Panc1 (cell line): ENCODE data around the gene IFNA5. TPM values are rescaled to one million over a fixed set of nuclear protein-coding genes. Genes with fewer than 3 reads are reported as not detected.

Experiments
- ATAC-seq: fragments of 200-7000 bp; cut with Tn5 transposase; 2 replicates; pipeline ENCODE4 v1.9.1; 2020; ENCODE audit warnings: mild to moderate bottlenecking, moderate library complexity
- BruUV-seq: library from RNA; stranded (reverse); fragments of 400-500 nt; replicated peaks from 2 replicates; lab custom pipeline; 2021; lab: Mats Ljungman, UMichigan
- CTCF ChIA-PET: fragments of 300-600 bp; sonication (Branson Sonifier 250); formaldehyde crosslinking; loops from one replicate; lab custom pipeline; 2022; ENCODE audit warnings: antibody characterized with exemption; lab: Charles Lee
- POLR2A ChIA-PET: fragments of 300-600 bp; sonication (Branson Sonifier 250); formaldehyde crosslinking; loops from one replicate; lab custom pipeline; 2022; ENCODE audit warnings: antibody characterized with exemption; lab: Charles Lee
- DNase-seq: peaks from one replicate; pipeline ENCODE4 v3.0.0-alpha.2; 2010; ENCODE audit warnings: low read depth, low spot score
- H3K27ac ChIP-seq: 2 replicates; pipeline ENCODE4 v1.5.1; 2011; ENCODE audit warnings: mild to moderate bottlenecking, low read length, inconsistent platforms
- H3K27me3 ChIP-seq: fragments of 200-500 bp; sonication (Bioruptor generic); 2 replicates; pipeline ENCODE4 v1.6.0; 2014; ENCODE audit warnings: low read length, inconsistent platforms; ENCODE audit not compliant: control insufficient read depth, insufficient read depth
- H3K36me3 ChIP-seq: fragments of 200-500 bp; sonication (Bioruptor generic); 2 replicates; pipeline ENCODE4 v1.5.1; 2014; ENCODE audit warnings: inconsistent platforms, mild to moderate bottlenecking, low read length, moderate library complexity; ENCODE audit not compliant: control insufficient read depth, insufficient read depth
- H3K4me1 ChIP-seq: 2 replicates; pipeline ENCODE4 v1.5.1; 2011; ENCODE audit warnings: inconsistent platforms, mild to moderate bottlenecking, low read length, moderate library complexity; ENCODE audit not compliant: control insufficient read depth, insufficient read depth
- H3K4me3 ChIP-seq, 2 experiments: 2 replicates each; pipeline ENCODE4 v1.5.1; 2011 to 2012; ENCODE audit warnings: low read depth in 2 of 2, low read length in 2 of 2, mild to moderate bottlenecking in 2 of 2, inconsistent platforms in 1 of 2, moderate library complexity in 1 of 2
- H3K9me3 ChIP-seq: fragments of 200-500 bp; sonication (Bioruptor generic); 2 replicates; pipeline ENCODE4 v1.5.1; 2014; ENCODE audit warnings: low read depth, mild to moderate bottlenecking, inconsistent platforms, low read length, moderate library complexity; ENCODE audit not compliant: control insufficient read depth, insufficient read depth
- POLR2AphosphoS5 ChIP-seq: IDR thresholded peaks from 2 replicates; pipeline ENCODE4 v1.6.1; 2012; ENCODE audit warnings: mild to moderate bottlenecking, low read depth, low read length, moderate library complexity
- SIN3A ChIP-seq: IDR thresholded peaks from 2 replicates; pipeline ENCODE4 v1.6.1; 2012; ENCODE audit warnings: low read depth, mild to moderate bottlenecking, low read length, moderate library complexity, borderline replicate concordance; ENCODE audit not compliant: insufficient read depth
- TCF7L2 ChIP-seq: IDR thresholded peaks from 2 replicates; pipeline ENCODE4 v1.6.1; 2011; ENCODE audit warnings: mild to moderate bottlenecking, low read depth, low read length, inconsistent platforms
- in situ Hi-C: cut with HindIII; loops from 2 replicates; pipeline ENCODE4 v1.10.0; 2016; ENCODE audit warnings: low sequenced_read_pairs, low pct_unique_long_range_greater_than_20kb
- intact Hi-C: fragments of 100-400 bp; cut with micrococcal nuclease; formaldehyde crosslinking; loops from one replicate; pipeline ENCODE4 v1.10.0; 2022; ENCODE audit not compliant: unreplicated experiment
- total RNA-seq: library from RNA; stranded (reverse); gene quantifications from one replicate; pipeline ENCODE4 v1.2.1, GENCODE V29; 2021; ENCODE audit not compliant: unreplicated experiment
- TF ChIP-seq, protein P1 (sequence below), 2 experiments: IDR thresholded peaks; 2 replicates each; pipeline ENCODE4 v1.6.1; 2011 to 2012; ENCODE audit warnings: low read depth in 2 of 2, control low read depth in 1 of 2, low read length in 1 of 2, mild to moderate bottlenecking in 1 of 2, moderate library complexity in 1 of 2; ENCODE audit not compliant: insufficient read depth in 1 of 2
- TF ChIP-seq, protein P2 (sequence below): fragments of 450-650 bp; IDR thresholded peaks from 2 replicates; pipeline ENCODE4 v1.5.1; 2017; ENCODE audit warnings: mild to moderate bottlenecking

IFNA5 gene
- total RNA-seq, 1 experiment from 2014 or later: not detected

DNA sequence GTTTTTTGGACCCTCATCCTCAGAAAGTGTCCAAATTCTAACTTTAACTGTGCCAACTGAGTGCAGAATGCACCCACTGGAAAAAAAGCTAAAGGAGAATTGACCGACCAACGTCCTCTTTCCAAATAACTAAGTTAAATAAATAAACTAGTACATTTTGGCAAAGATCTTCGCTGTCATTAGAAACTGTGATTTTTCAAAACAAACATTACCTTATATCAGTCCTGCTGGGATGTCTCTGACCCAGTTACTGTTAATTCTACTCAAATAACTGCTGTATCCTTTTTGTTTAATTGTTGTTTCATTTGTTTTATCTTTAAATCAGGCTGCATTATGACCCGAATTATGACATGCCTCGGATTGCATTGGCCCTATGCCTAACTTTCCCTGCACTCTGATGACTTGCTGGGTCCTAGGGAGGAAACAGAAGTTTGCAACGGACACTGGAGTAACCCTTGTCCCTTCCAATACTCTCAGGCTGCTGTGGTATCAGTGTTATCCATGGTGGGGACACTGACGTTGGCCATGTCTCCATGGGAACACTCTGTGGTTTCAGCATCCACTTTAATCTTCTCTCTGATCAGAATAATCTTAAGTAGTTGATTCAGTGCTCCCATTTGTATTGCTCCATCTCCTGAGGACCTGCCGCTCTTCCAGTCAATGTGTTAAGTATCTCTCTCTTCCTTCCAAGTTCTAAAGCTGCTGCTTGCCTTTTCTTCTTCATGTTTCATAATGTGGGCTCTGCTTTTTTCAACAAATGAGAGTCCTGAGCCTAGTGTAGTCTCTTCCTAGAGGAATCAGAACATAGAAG lies 11.1 kb upstream of the IFNA5 start:
- TF ChIP-seq, protein P1, sequence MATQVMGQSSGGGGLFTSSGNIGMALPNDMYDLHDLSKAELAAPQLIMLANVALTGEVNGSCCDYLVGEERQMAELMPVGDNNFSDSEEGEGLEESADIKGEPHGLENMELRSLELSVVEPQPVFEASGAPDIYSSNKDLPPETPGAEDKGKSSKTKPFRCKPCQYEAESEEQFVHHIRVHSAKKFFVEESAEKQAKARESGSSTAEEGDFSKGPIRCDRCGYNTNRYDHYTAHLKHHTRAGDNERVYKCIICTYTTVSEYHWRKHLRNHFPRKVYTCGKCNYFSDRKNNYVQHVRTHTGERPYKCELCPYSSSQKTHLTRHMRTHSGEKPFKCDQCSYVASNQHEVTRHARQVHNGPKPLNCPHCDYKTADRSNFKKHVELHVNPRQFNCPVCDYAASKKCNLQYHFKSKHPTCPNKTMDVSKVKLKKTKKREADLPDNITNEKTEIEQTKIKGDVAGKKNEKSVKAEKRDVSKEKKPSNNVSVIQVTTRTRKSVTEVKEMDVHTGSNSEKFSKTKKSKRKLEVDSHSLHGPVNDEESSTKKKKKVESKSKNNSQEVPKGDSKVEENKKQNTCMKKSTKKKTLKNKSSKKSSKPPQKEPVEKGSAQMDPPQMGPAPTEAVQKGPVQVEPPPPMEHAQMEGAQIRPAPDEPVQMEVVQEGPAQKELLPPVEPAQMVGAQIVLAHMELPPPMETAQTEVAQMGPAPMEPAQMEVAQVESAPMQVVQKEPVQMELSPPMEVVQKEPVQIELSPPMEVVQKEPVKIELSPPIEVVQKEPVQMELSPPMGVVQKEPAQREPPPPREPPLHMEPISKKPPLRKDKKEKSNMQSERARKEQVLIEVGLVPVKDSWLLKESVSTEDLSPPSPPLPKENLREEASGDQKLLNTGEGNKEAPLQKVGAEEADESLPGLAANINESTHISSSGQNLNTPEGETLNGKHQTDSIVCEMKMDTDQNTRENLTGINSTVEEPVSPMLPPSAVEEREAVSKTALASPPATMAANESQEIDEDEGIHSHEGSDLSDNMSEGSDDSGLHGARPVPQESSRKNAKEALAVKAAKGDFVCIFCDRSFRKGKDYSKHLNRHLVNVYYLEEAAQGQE (IDR thresholded peaks at IDR 0.05; ENCODE audit: insufficient read depth in 1 of 2, low read depth in 2 of 2, low read length in 1 of 2): no peak
- TF ChIP-seq TCF7L2 (no peak), POLR2AphosphoS5 (no peak), SIN3A (no peak)
- TF ChIP-seq, protein P2, sequence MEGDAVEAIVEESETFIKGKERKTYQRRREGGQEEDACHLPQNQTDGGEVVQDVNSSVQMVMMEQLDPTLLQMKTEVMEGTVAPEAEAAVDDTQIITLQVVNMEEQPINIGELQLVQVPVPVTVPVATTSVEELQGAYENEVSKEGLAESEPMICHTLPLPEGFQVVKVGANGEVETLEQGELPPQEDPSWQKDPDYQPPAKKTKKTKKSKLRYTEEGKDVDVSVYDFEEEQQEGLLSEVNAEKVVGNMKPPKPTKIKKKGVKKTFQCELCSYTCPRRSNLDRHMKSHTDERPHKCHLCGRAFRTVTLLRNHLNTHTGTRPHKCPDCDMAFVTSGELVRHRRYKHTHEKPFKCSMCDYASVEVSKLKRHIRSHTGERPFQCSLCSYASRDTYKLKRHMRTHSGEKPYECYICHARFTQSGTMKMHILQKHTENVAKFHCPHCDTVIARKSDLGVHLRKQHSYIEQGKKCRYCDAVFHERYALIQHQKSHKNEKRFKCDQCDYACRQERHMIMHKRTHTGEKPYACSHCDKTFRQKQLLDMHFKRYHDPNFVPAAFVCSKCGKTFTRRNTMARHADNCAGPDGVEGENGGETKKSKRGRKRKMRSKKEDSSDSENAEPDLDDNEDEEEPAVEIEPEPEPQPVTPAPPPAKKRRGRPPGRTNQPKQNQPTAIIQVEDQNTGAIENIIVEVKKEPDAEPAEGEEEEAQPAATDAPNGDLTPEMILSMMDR: no peak
- Histone ChIP-seq H3K4me3 (no peak overlapping the region), H3K36me3 (no peaks in the 10 kb centered on the region), H3K27ac (no peak overlapping the region), H3K27me3 (no peaks in the 10 kb centered on the region), H3K4me1 (no peaks in the 10 kb centered on the region), H3K9me3 (no peaks in the 10 kb centered on the region)
- DNase-seq (no peak), ATAC-seq (no peak)
- BruUV-seq: no TSS peak
- in situ Hi-C loops: no loop called here
- POLR2A ChIA-PET: no interaction called here
- intact Hi-C loops: loop anchor here (10.0 kb wide), 1 partner anchor 469 kb away; no protein-coding TSS in a partner anchor
- CTCF ChIA-PET: no interaction called here

DNA sequence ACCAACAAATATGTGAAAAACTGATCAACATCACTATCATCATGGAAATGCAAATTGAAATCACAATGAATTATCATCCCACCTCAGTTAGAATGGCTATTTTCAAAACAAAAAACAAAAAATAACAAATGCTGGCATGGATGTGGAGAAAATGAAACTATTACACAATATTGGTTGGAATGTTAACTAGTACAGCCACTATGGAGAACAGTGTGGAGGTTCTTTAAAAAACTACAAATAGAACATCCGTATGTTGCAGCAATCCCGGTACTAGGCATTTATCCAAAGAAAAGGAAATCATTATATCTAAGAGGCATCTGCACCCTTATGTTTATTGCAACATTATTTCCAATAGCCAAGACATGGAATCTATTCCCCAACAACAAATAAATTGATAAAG lies 9.0 kb upstream of the IFNA5 start:
- no peak overlapping the region for H3K4me3 ChIP-seq
- BruUV-seq: no TSS peak
- ATAC-seq (no peak), DNase-seq (no peak)
- no peaks in the 10 kb centered on the region for H3K9me3 ChIP-seq
- H3K27me3 ChIP-seq: no peaks in the 10 kb centered on the region
- no peaks in the 10 kb centered on the region for H3K4me1 ChIP-seq
- ChIA-PET POLR2A (no interaction called here), CTCF (no interaction called here)
- H3K36me3 ChIP-seq: no peaks in the 10 kb centered on the region
- H3K27ac ChIP-seq: no peak overlapping the region
- in situ Hi-C loops: no loop called here
- intact Hi-C loops: loop anchor here (10.0 kb wide), 1 partner anchor 471 kb away; no protein-coding TSS in a partner anchor
- no peak for TF ChIP-seq POLR2AphosphoS5

DNA sequence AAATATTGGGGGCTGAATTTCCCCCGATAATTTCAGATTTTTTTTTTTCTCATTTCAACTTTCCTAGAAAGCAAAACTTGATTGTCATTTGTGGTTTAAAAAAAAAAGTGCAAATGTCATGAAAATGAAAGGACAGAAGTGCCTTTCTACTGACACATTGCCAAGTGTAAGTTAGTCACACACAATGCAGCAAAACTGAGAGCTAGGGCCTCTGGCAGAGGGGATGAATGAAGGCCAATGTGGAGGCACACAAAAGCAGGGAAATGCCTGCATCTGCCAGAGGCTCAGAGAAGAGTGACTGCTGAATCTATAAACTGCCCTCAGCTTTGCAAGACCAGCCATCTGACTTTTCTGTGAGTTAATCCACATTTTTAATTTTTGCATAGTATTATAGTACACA lies 6.8 kb upstream of the IFNA5 start:
- ChIA-PET POLR2A (no interaction called here), CTCF (no interaction called here)
- Histone ChIP-seq H3K27ac (no peak overlapping the region), H3K4me1 (no peaks in the 10 kb centered on the region), H3K36me3 (no peaks in the 10 kb centered on the region), H3K27me3 (no peaks in the 10 kb centered on the region), H3K9me3 (no peaks in the 10 kb centered on the region), H3K4me3 (no peak overlapping the region)
- DNase-seq (no peak), ATAC-seq (no peak)
- no TSS peak for BruUV-seq
- intact Hi-C loops: loop anchor here (10.0 kb wide), 1 partner anchor 473 kb away; no protein-coding TSS in a partner anchor
- in situ Hi-C loops: no loop called here
- TF ChIP-seq SIN3A (no peak), TCF7L2 (no peak), POLR2AphosphoS5 (no peak)
- TF ChIP-seq, protein P1 (IDR thresholded peaks at IDR 0.05; ENCODE audit: insufficient read depth in 1 of 2, low read depth in 2 of 2, low read length in 1 of 2): no peak
- TF ChIP-seq, protein P2: no peak
